ENCODE results near the gene SNAPC3.
"Not testable (repeated sequence)": the region's sequence is repeated elsewhere in the genome, so short reads cannot be mapped to it uniquely, and the experiment has no call there.

Gene SNAPC3

GRCh38 chr9:15423231-15423985 lies 732 bp downstream of the SNAPC3 start:
- peak; percentile 65 for DNase-seq (ENCODE audit: low spot score)

DNA sequence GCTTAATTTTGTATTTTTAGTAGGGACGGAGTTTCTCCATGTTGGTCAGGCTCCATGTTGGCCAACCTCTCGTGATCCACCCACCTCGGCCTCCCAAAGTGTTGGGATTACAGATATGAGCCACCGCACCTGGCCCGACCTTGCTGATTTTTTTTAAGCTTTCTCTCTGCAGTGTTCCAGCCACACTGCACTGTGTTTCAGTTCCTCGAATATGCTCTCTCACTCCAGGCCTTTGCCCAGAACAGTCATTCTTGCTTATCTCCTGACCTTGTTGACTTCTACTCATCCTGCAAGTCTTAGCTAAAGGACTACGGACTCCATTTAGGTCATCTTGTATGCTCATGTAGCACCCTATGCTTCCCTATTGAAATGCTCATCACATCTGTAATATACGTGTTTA lies 3.3 kb downstream of the SNAPC3 start:
- no peak for DNase-seq (ENCODE audit: low spot score)

GRCh38 chr9:15427702-15428101 lies 5.0 kb downstream of the SNAPC3 start:
- not testable (repeated sequence) for DNase-seq (ENCODE audit: low spot score)

- no peak for DNase-seq (ENCODE audit: low spot score)
Measured at GRCh38 chr9:15430920-15431844, 8.5 kb downstream of the SNAPC3 start.

GRCh38 chr9:15433191-15433590 lies 10.5 kb downstream of the SNAPC3 start:
- no peak for DNase-seq (ENCODE audit: low spot score)

- no peak for DNase-seq (ENCODE audit: low spot score)
Measured at GRCh38 chr9:15433661-15434060, 11.0 kb downstream of the SNAPC3 start.

GRCh38 chr9:15438891-15439290 lies 16.2 kb downstream of the SNAPC3 start:
- no peak for DNase-seq (ENCODE audit: low spot score)

- DNase-seq (ENCODE audit: low spot score): not testable (repeated sequence)
Measured at GRCh38 chr9:15441841-15442240, 19.2 kb downstream of the SNAPC3 start.

- DNase-seq (ENCODE audit: low spot score): not testable (repeated sequence)
Measured at GRCh38 chr9:15442264-15442663, 19.6 kb downstream of the SNAPC3 start.

DNA sequence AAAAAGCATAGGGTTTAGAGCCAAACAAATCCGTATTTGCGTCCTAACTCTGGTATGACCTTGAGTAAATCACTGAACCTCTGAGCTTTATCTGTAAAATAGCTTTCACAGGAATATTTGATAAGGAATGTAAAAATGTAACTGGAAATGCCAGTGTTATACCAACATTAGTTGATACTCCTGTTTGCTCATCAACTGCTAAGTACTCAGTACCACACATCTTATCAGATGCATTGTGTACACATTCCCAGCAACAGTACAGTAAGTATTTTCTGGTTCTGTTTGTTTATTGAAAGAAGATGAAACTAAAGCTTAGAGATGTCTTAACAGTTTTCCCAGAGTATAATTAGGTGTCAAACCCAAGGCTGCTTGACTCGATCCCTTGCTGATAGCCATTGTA lies 21.5 kb downstream of the SNAPC3 start:
- no peak for DNase-seq (ENCODE audit: low spot score)

GRCh38 chr9:15453956-15454355 lies 31.3 kb downstream of the SNAPC3 start:
- no peak for DNase-seq (ENCODE audit: low spot score)

DNA sequence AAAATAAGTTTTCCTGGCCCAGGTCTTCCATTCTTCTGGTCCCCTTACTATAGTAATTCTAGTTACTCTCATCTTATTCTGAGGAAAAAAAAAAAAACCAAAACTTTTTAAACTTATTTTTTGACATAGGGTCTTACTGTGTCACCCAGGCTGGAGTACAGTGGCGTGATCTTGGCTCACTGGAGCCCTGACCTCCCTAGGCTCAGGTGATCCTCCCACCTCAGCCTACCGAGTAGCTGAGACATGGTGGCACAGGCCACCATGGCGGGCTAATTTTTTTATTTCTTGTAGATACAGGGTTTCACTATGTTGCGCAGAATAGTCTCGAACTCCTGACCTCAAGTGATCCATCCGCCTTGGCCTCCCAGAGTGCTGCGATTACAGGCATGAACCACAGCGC lies 38.4 kb downstream of the SNAPC3 start:
- DNase-seq (ENCODE audit: low spot score): no peak

DNA sequence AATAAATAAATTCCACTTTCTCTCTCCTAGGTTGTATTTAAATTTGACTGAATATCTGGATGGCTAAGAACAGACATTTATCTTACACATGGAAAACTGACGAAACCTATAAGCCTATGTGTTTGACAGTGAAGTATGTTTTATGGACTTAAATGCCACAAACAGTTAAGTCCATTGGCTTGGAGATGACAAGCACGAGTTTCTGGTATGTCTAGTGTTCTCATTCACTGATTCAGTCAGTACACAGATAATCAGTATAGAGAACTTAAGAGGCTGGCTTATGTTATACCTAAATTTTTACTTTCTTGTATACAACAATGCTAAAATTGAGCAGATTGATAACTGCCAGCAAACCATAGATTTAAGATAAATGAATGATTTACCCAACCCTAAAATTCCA lies 38.9 kb downstream of the SNAPC3 start:
- DNase-seq (ENCODE audit: low spot score): no peak

- no peak for DNase-seq (ENCODE audit: low spot score)
Measured at GRCh38 chr9:15468145-15468544, 45.5 kb downstream of the SNAPC3 start.

- DNase-seq (ENCODE audit: low spot score): no peak
Measured at GRCh38 chr9:15469406-15469805, 46.7 kb downstream of the SNAPC3 start.

DNA sequence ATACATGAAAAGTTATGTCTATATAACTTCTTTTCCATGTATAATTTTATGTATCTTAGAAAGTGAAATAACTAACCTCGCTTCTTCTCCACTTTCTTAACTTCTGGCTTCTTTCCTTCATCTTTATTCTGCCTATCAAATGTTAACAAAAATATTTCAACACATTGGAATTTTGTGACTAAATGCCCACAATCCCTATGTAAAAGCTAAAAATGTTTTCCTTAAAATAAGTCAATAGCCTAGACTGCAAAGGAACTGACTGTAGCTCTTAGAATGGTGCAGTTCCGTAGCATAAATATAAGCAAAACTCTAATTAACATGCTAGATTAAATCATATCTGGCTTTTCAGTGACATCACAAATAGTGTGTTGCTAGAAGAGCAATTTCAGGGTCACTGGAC lies 47.2 kb downstream of the SNAPC3 start:
- DNase-seq (ENCODE audit: low spot score): no peak

DNA sequence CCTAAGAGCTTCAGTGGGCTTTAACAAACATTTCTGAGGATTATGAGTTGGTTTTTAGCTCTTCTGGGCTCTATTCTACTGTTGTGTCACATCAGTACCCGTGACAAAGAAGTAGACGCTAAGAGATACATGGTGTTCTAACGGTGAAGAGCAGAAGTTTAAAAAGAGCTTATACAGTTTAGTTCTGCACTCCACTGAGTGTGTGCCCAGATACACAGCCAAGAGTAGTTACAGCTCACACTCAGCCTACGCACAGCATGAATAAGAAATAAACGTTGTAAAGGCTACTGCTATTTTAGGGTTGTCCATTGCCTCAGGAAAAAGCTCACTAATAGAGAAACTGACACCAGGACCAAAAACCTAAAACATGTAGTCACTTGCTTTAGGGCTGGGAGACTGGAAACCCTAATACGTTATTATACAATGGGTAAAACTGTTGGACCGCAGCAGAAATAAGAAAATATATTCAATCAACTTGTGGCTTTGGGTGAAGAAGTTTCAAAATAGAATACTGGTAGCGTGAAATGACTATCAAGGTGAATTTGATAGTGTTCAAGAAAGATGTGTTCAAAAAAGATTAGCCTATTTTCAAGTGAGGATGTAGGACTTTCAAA lies 53.4 kb downstream of the SNAPC3 start:
- DNase-seq (ENCODE audit: low spot score): no peak

DNA sequence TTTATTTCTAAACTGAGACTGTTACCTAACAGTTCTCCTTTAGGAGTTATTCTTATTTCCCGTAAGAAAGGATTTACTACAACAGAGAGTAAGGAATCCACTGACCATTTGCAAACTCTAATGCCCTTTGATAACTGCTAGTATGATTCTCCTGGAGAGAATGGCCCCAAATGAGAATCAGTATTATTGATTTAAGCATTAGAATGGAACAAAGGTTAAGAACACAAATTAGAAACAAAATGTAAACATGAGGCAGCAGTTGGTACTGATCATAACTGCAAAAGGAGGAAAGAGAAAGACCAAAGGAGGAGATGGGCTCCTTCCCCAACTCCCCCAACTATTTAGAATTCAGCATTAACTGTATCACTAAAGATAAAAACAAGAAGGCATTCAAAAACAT lies 57.4 kb downstream of the SNAPC3 start:
- DNase-seq (ENCODE audit: low spot score): no peak

GRCh38 chr9:15482146-15482545 lies 59.5 kb downstream of the SNAPC3 start:
- no peak for DNase-seq (ENCODE audit: low spot score)

GRCh38 chr9:15484802-15485201 lies 62.1 kb downstream of the SNAPC3 start:
- no peak for DNase-seq (ENCODE audit: low spot score)

- peak; percentile 53 for DNase-seq (ENCODE audit: low spot score)
Measured at GRCh38 chr9:15485836-15486666, 63.4 kb downstream of the SNAPC3 start.

- no peak for DNase-seq (ENCODE audit: low spot score)
Measured at GRCh38 chr9:15491950-15492349, 69.3 kb downstream of the SNAPC3 start.

Measured in NAMALWA (cell line).